Fibroblast of peridontal ligament (primary cell): ENCODE measurements around the gene LOXL1.

Source experiments
- DNase-seq: peaks from one replicate; pipeline ENCODE4 v3.0.0-alpha.2; 2010; ENCODE audit errors: extremely low read depth

LOXL1 gene

DNA sequence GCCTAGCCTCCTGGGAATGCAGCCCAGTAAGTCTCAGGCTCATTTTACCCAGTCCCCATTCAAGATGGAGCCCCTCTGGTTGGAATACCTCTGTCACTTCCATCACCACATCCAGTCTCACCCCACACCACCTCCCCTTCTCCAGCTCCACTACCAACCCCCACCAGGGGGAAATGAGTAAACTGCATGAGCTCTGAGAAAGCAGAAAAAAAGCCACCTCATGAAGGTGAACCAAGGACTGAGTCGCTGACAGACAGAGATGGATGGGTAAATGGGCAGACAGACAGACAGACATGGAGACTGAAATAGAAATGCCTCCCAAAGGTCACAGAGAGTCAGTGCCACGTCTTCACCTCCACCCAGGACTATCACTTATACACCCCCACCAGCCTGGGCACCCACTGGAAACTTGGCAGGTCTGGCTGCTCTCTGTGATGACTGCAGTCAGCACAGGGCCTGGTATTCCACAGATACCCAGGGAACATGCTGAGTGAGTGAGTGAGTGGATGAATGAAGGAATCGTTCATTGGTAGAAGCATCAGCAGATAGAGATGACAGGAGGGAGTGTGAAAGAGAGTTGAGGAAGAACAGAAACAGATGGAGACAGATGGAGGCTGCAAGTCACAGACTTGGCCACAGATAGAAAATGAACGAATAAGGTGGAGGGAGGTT is 4.9 kb upstream of the LOXL1 start:
- DNase-seq: no peak

DNA sequence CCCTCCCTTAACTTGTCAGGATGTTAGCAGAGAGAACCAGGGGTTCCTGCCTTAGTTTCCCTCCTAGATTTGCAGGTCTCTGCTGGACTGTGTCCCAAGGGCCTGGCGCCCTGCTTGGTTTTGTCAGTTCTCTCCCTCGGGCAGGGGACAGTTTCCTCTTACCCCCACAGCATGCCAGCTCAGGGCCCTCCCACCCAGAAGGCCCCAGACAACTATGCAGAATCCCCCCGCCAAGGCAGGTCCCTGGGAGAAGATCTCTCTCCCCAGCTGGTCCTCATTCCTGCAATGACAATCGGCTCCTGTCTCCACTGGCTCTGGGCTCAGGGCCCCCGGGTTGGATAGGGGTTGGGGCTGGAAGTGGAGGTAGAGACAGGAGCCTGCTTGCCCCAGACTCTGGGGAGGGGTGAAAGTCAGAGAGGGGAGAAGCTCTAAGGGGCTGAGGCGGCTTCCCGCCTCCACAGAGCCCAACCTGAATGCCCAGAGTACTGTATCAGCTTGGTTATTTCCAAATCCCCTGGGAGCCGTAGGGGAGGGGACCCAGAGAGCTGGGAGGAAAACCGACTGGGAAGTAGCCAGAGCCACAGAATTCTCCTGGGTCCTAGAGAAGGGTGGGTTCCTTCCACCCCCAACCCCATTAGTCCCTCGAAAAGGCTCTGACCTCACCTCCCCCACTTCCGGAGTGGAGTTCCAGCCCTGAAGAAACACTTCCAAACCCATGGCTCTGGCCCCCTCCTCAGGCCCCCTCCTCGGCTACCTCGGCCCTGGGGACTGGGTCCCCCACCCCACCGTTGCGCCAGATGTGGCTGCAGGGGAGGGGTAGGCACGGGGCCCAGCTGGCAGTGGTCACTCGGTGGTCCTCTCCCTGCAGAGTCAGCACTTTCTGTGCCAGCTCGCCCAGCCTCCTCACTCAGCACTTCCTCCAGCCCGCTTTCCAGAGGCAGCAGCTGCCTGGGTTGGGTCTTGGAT is 3.8 kb upstream of the LOXL1 start:
- DNase-seq: peak; percentile 69

GRCh38 chr15:73923156-73923487 is 3.1 kb upstream of the LOXL1 start:
- no peak for DNase-seq

DNA sequence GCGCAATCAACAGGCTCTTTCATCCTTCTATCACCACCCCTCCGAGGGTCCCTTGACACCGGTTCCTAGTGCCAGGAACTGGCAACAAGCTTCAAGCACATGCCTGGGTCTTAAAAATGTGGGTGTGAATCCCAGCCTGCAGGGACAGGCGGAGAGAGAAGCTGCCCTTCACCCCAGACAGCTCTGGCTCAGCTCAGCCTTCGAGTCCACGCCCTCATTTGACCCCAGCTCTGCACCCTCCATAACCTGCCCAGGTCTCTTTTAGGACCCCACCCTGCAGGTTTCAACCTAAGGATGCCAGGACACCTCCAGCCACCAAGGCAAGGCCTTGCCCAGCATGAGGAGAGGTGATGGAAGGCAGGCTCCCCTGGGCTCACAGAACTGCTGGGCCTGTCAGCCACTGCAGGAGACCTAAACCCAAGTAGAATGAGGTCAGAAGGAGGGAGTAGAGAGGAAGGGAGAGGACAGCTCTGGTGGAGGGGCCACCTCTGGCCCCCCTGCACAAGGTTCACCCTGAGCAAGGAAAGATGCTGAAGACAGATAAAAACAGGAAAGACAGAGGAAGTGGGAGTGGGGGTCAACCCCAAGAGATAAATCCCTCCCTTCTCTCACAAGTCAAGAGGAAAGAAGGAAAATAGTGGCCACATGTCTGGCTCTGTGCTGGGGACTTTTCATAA is 2.6 kb upstream of the LOXL1 start:
- no peak for DNase-seq

GRCh38 chr15:73924171-73924921 is 1.9 kb upstream of the LOXL1 start:
- peak; percentile 95 for DNase-seq

DNA sequence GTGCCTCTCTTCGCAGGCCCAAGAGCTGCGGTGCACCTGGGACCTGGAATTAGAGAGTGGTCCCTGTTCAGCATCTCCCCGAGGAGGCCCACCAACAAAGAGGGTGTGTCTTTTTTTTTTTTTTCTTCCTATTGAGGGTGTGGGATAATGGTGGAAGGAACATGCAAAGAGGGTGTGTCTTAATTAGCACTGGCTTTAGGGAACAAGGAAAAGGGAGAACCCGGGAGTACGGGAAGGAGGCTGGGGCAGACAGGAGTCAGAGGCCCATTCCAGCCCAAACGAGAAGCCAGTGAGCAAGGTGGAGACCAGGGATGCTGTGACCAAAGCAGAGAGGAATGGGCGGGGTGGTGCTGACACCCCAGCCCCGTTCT is 429 bp upstream of the LOXL1 start:
- DNase-seq: no peak

GRCh38 chr15:73927003-73927475 is 777 bp downstream of the LOXL1 start:
- no peak for DNase-seq

GRCh38 chr15:73927476-73928240 is 1.4 kb downstream of the LOXL1 start:
- peak; percentile 33 for DNase-seq

- no peak for DNase-seq
These were observed 1.9 kb downstream of the LOXL1 start for GRCh38 chr15:73928241-73928579.

DNA sequence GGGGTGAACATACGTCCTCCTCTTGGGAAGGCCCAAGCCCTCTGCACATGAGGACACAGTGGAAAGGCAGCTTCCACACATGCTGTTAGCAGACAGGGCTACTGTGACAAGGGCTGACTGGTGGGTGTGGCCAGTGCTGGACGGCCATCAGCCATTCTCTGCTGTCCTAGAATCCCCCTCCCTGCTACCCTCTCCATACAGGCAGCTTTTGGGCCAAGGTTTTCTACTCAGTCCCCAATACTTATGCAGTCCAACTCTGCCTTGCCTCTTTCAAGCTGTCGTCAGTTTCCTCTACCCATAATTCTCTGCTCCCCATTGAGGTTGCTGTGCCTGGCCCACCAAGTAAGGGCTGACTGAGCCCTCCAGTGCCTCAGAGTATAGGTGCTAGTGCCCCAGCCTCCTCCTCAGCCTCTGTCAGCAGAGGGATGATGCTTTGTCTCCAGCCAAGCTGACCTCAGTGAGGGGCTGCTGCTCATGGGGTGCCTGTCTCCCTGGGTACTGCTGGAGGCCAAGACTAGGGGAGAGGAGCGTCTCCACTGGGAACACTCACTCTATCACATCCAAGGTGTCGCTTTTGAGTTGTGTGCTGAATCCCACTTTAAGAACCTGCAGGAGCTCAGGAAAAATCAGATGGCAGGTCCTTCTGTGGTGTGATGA is 2.8 kb downstream of the LOXL1 start:
- no peak for DNase-seq

DNA sequence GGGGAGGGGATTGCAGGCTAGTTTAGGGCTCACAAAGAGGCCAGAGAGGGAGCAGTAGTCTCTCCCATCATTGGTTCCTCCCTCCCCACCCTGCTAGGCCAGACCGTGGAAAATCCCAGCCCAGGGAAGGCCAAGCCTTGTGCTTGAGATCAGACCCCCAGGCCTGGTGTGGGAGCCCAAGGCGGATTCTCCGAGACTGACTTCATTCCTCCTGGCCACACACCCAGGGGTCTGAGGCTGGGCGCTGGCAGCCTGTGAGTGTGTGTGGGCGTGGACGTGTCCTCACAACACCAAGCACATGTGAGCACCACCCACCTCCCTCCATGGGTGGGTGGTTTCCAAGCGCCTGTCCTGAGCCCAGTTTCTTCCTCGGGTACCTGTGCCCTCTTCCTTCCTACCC is 4.1 kb downstream of the LOXL1 start:
- DNase-seq: peak; percentile 63

GRCh38 chr15:73930790-73931281 is 4.6 kb downstream of the LOXL1 start:
- DNase-seq: peak; percentile 49

GRCh38 chr15:73931441-73931840 is 5.2 kb downstream of the LOXL1 start:
- DNase-seq: no peak

DNA sequence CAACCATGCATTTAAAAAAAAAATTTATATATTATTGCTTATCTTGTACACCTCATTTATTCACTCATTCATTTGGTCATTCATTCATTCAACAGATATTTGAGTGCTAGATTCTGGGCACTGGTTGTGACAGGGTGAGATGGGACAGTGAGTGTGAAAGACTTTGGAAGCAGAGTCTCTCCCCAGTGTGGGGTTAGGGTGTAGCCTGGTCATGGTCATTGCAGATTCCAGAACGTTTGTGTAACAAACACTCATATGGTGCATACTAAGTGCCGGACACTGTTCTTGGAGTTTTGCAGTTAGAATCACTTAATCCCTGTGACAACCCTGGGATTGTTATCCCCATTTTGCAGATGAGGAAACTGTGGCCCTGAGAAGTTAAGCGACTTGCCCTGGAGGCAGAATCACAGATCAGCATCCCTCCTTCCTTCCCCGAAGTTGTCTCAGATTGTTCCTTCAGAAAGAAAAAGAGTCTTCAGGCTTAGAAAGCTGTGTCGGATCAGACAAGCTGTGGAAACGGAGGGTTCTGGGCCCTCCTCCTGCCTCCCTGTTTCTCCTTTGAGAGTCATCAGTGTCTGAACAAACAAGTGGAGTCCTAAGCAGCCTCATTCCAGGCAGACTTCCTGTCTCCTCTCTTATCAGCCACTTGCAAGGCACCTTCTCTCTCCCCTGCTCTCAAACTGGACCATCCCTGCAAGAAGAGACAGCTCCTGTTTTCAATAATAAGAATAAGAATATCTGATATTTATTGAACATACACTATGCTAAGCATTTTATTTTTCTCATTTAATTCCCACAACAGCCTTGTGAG is 6.3 kb downstream of the LOXL1 start:
- no peak for DNase-seq

GRCh38 chr15:73934281-73934680 is 8.0 kb downstream of the LOXL1 start:
- no peak for DNase-seq

- DNase-seq: no peak
These were observed 9.3 kb downstream of the LOXL1 start for GRCh38 chr15:73935547-73935946.

DNA sequence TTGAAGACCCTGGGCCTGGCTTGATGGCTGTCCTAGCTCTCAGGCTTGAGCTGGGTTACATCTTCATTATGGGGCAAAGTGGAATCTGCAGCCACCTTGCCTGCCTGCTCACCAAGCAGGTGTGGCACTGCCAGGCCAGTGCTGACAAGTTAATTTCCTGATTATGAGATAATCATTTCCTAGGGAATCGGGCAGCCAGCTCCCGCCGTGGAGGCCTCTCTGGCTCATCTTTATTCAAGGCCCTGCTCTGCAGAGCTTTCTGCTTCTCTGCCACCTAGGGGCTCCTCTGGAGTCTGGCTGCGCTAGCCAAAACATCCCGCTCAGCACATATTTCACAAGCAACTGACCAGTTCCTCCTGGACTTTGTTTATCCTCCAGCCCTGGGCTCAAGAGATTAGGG is 9.9 kb downstream of the LOXL1 start:
- DNase-seq: no peak

GRCh38 chr15:73936588-73937290 is 10.5 kb downstream of the LOXL1 start:
- no peak for DNase-seq

DNA sequence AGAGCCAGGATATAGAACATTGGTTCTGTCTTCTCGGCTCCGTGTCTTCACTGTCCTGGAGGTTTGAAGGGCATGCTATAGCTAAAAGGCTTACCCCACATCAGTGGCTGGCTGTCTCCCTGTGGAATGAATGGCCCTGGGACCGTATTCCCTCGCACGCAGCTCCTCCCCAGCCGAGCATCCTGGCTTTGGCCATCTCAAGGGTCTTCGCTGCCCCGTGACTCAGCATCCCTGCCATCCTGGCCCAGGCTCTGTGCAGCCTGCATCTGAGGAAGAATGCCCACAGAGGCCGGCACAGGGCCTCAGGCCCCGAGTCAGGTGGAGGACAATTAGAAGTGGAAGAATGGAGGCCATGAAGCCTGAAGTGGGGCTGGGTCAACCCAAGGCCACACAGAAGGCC is 11.0 kb downstream of the LOXL1 start:
- no peak for DNase-seq
